Endothelial cell of umbilical vein (primary cell): ENCODE data around the gene NKX1-2. TPM values are rescaled to one million over a fixed set of nuclear protein-coding genes. Genes with fewer than 3 reads are reported as not detected.

ENCODE experiments used
- BruUV-seq: library from RNA; stranded (reverse); fragments of 400-500 nt; replicated peaks from 2 replicates; lab custom pipeline; 2021; lab: Mats Ljungman, UMichigan
- CTCF ChIA-PET: fragments of 300-600, 350-600 bp; sonication (Branson Sonifier 250); formaldehyde crosslinking; loops from one replicate; lab custom pipeline; 2021; ENCODE audit warnings: antibody characterized with exemption, inconsistent platforms; lab: Charles Lee
- POLR2A ChIA-PET: fragments of 300-600, 350-600 bp; sonication (Branson Sonifier 250); formaldehyde crosslinking; loops from one replicate; lab custom pipeline; 2021; ENCODE audit warnings: antibody characterized with exemption, inconsistent platforms; lab: Charles Lee
- DNase-seq: peaks from one replicate; pipeline ENCODE4 v3.0.0-alpha.2; 2011; ENCODE audit warnings: low read depth, low spot score
- FAIRE-seq: peaks from 2 replicates; lab custom pipeline; 2011; peaks lifted over from hg19 to GRCh38; lab: Jason Lieb, UNC
- H2AFZ ChIP-seq: 2 replicates; pipeline ENCODE4 v1.6.0; 2012; ENCODE audit warnings: low read depth, low read length, control low read depth, inconsistent platforms
- H3K27ac ChIP-seq: 2 replicates; pipeline ENCODE4 v1.5.1; 2011; ENCODE audit warnings: low read depth, mild to moderate bottlenecking, control low read depth, low read length, moderate library complexity; ENCODE audit not compliant: insufficient read depth
- H3K27me3 ChIP-seq, 2 experiments: 2 replicates each; pipeline versions ENCODE4 v1.6.0 to v1.6.1; 2011; ENCODE audit warnings: low read length in 2 of 2, mixed read lengths in 1 of 2; ENCODE audit not compliant: control insufficient read depth in 2 of 2, insufficient read depth in 2 of 2
- H3K36me3 ChIP-seq, 2 experiments: 2 replicates in 1 of 2; 3 replicates in 1 of 2; pipeline ENCODE4 v1.5.1; 2011; ENCODE audit warnings: low read length in 2 of 2, mild to moderate bottlenecking in 1 of 2, moderate library complexity in 1 of 2; ENCODE audit not compliant: control insufficient read depth in 2 of 2, insufficient read depth in 2 of 2; ENCODE audit errors: extremely low read depth in 1 of 2
- H3K4me1 ChIP-seq: 3 replicates; pipeline ENCODE4 v1.5.1; 2011; ENCODE audit warnings: mild to moderate bottlenecking, low read length; ENCODE audit not compliant: control insufficient read depth, insufficient read depth; ENCODE audit errors: extremely low read depth
- H3K4me2 ChIP-seq: 2 replicates; pipeline ENCODE4 v1.6.1; 2011; ENCODE audit warnings: low read length, control low read depth, mixed read lengths; ENCODE audit not compliant: insufficient read depth
- H3K4me3 ChIP-seq, 3 experiments: fragments of 200-600 bp in 1 of 3; sonication (generic), shearing (Covaris generic) in 1 of 3; replicated peaks in 1 of 3; 2 replicates each; pipeline ENCODE4 v1.5.1; 2011 to 2016; ENCODE audit warnings: control low read depth in 3 of 3, low read length in 3 of 3, mild to moderate bottlenecking in 2 of 3, inconsistent platforms in 1 of 3, low read depth in 1 of 3, moderate library complexity in 1 of 3; ENCODE audit not compliant: insufficient read depth in 1 of 3
- H3K79me2 ChIP-seq: 2 replicates; pipeline ENCODE4 v1.6.0; 2012; ENCODE audit warnings: low read length, inconsistent platforms; ENCODE audit not compliant: control insufficient read depth, insufficient read depth
- H3K9ac ChIP-seq: replicated peaks from 2 replicates; pipeline ENCODE3; 2011; ENCODE audit warnings: low read length, control low read depth; ENCODE audit not compliant: insufficient read depth; ENCODE audit errors: extremely low read depth
- H3K9me1 ChIP-seq: replicated peaks from 3 replicates; pipeline ENCODE4 v1.6.0; 2011; ENCODE audit warnings: mild to moderate bottlenecking, low read length; ENCODE audit not compliant: control insufficient read depth, insufficient read depth; ENCODE audit errors: extremely low read depth
- H3K9me3 ChIP-seq: replicated peaks from 2 replicates; pipeline ENCODE4 v1.5.1; 2012; ENCODE audit warnings: low read length, inconsistent platforms; ENCODE audit not compliant: control insufficient read depth, insufficient read depth
- H4K20me1 ChIP-seq: replicated peaks from 2 replicates; pipeline ENCODE3; 2011; ENCODE audit warnings: mild to moderate bottlenecking, low read length; ENCODE audit not compliant: control insufficient read depth, insufficient read depth; ENCODE audit errors: extremely low read depth
- FOS ChIP-seq: IDR thresholded peaks from 2 replicates; pipeline ENCODE4 v1.6.1; 2011; ENCODE audit warnings: mild to moderate bottlenecking, low read length, moderate library complexity, borderline replicate concordance; ENCODE audit not compliant: insufficient read depth
- GATA2 ChIP-seq: IDR thresholded peaks from 2 replicates; pipeline ENCODE4 v1.7.0; 2011; ENCODE audit warnings: low read depth, mild to moderate bottlenecking, moderate library complexity, mixed read lengths, low read length; ENCODE audit not compliant: insufficient read length, insufficient read depth
- MYC ChIP-seq: IDR thresholded peaks from one replicate; pipeline ENCODE4 v1.6.1; 2011; ENCODE audit warnings: mild to moderate bottlenecking, low read depth, low read length
- POLR2A ChIP-seq: IDR thresholded peaks from 2 replicates; pipeline ENCODE4 v1.6.1; 2012; ENCODE audit warnings: low read depth, mild to moderate bottlenecking, control low read depth, low read length
- dilution Hi-C: fragments of 300-500 bp; cut with MboI; formaldehyde crosslinking; loops from one replicate; pipeline ENCODE4 v1.15.0; 2019; ENCODE audit warnings: low sequenced_read_pairs; ENCODE audit not compliant: extremely low pct_ligation_motif_present
- intact Hi-C: fragments of 100-400 bp; cut with micrococcal nuclease; formaldehyde crosslinking; loops from one replicate; pipeline ENCODE4 v1.10.0; 2022
- polyA plus RNA-seq, 4 experiments: library from polyadenylated mRNA; depleted of rRNA in 3 of 4; stranded (reverse) in 3 of 4; unstranded in 1 of 4; fragments of >200 nt; gene quantifications; 2 replicates each; pipeline versions ENCODE4 v1.2.1 to v1.2.3, GENCODE V29; 2011 to 2012; ENCODE audit warnings: missing spikeins in 1 of 4
- total RNA-seq: library from RNA; stranded (reverse); gene quantifications from 2 replicates; pipeline ENCODE4 v1.2.3, GENCODE V29; 2021
- TF ChIP-seq, protein P1 (sequence below): IDR thresholded peaks from 2 replicates; pipeline ENCODE4 v1.6.1; 2011; ENCODE audit not compliant: insufficient read depth, insufficient read length
- TF ChIP-seq, protein P2 (sequence below), 2 donors: IDR thresholded peaks; 1 replicate in 1 of 2; 2 replicates in 1 of 2; pipeline ENCODE4 v1.5.1; 2011; ENCODE audit warnings: low read length in 2 of 2, mild to moderate bottlenecking in 2 of 2, moderate library complexity in 2 of 2, control low read depth in 1 of 2, inconsistent platforms in 1 of 2, low read depth in 1 of 2; ENCODE audit not compliant: insufficient read depth in 1 of 2; ENCODE audit errors: extremely low read depth in 1 of 2

NKX1-2 gene
- total and polyA plus RNA-seq, 2 donors (not counting 3 experiments of a cell fraction or from before 2014, with no cell fraction given), result not detected

DNA sequence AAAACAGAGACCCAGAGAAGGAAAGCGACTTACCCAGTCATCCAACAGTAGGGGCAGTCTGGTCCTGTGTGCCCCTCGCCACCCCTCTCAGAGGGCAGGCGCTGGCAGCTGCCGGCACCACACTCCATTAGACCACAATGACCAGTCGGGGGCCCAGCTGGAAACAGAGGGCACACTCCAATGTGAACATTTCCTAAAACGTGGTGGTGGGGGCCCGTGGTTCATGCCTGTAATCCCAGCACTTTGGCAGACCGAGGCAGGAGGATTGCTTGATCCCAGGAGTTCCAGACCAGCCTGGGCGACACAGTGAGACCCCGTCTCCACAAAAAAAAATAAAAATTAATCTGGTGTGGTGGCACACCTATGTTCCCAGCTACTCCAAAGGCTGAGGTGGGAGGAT lies 30.2 kb downstream of the NKX1-2 start:
- DNase-seq, result no peak
- H3K9me1 ChIP-seq, result no peaks in the 10 kb centered on the region
- no peak overlapping the region for H3K4me3 ChIP-seq
- peaks cover 0 to 6% of the 10 kb centered on the region in 2 experiments for H3K27me3 ChIP-seq
- dilution Hi-C loops, result no loop called here
- H3K9me3 ChIP-seq, result no peaks in the 10 kb centered on the region
- no peaks in the 10 kb centered on the region for H3K36me3 ChIP-seq
- no peaks in the 10 kb centered on the region for H4K20me1 ChIP-seq
- H3K9ac ChIP-seq, result no peak overlapping the region
- no peak for FAIRE-seq
- ChIA-PET CTCF (interaction anchor here (1.2 to 3.4 kb wide), 2 partner anchors 31 to 425 kb away, joined by 5 to 16 read pairs; no protein-coding TSS in a partner anchor), POLR2A (interaction anchor here (0.8 kb wide), 1 partner anchor 8 kb away, joined by 4 read pairs; no protein-coding TSS in a partner anchor)
- BruUV-seq, result no TSS peak
- H2AFZ ChIP-seq, result no peak overlapping the region
- H3K4me1 ChIP-seq, result peaks cover 2% of the 10 kb centered on the region
- H3K4me2 ChIP-seq, result no peak overlapping the region
- intact Hi-C loops, result loop anchor here (1.0 to 10.0 kb wide), 4 partner anchors 323 to 1955 kb away; partner anchors contain the start of genes BUB3, FAM53B and HTRA1
- H3K27ac ChIP-seq, result no peak overlapping the region
- H3K79me2 ChIP-seq, result peaks cover 28% of the 10 kb centered on the region
- no peak for TF ChIP-seq FOS
- no peak for TF ChIP-seq MYC
- TF ChIP-seq GATA2, result no peak
- TF ChIP-seq, protein P1, sequence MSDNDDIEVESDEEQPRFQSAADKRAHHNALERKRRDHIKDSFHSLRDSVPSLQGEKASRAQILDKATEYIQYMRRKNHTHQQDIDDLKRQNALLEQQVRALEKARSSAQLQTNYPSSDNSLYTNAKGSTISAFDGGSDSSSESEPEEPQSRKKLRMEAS, result no peak
- TF ChIP-seq, protein P2, sequence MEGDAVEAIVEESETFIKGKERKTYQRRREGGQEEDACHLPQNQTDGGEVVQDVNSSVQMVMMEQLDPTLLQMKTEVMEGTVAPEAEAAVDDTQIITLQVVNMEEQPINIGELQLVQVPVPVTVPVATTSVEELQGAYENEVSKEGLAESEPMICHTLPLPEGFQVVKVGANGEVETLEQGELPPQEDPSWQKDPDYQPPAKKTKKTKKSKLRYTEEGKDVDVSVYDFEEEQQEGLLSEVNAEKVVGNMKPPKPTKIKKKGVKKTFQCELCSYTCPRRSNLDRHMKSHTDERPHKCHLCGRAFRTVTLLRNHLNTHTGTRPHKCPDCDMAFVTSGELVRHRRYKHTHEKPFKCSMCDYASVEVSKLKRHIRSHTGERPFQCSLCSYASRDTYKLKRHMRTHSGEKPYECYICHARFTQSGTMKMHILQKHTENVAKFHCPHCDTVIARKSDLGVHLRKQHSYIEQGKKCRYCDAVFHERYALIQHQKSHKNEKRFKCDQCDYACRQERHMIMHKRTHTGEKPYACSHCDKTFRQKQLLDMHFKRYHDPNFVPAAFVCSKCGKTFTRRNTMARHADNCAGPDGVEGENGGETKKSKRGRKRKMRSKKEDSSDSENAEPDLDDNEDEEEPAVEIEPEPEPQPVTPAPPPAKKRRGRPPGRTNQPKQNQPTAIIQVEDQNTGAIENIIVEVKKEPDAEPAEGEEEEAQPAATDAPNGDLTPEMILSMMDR (IDR thresholded peaks at IDR 0.05; ENCODE audit: extremely low read depth in 1 of 2, insufficient read depth in 1 of 2, low read depth in 1 of 2, low read length in 2 of 2), result no peak
- no peak for TF ChIP-seq POLR2A
